ENCODE results near the gene TMEM38B.

The TMEM38B gene, protein sequence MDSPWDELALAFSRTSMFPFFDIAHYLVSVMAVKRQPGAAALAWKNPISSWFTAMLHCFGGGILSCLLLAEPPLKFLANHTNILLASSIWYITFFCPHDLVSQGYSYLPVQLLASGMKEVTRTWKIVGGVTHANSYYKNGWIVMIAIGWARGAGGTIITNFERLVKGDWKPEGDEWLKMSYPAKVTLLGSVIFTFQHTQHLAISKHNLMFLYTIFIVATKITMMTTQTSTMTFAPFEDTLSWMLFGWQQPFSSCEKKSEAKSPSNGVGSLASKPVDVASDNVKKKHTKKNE

DNA sequence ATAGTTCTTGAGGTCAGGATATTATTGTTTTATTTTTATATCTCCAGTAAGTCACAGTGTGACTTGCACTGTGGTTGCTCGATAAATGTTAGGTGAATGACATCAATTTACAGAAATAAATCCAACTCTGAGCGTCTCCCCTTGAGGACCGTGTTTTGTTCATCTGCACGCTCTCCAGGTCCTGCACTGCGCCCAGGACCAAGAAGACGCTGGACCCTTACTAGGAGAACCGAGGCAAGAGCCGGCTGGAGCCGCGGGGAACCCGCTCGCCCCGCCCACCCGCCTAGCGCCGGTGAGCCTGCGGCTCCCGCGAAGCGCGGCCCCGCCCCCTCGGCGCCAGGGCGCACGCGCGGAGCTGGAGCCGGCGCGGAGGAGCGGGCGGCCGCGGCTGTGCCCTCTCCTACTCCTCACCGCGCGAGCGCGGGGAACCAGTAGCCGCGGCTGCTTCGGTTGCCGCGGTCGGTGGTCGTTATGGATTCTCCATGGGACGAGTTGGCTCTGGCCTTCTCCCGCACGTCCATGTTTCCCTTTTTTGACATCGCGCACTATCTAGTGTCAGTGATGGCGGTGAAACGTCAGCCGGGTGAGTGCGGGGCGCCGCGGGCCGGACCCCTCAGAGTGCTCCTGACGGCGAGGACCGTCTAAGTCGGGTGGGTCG lies at the start of gene TMEM38B:
TMEM38B (plus strand) TSS at position 352 of the 658 bp plus-strand sequence; CDS start at position 472, 120 bp downstream.
- DNase-seq, result peak; percentile 88 to 97 (median 94)

DNA sequence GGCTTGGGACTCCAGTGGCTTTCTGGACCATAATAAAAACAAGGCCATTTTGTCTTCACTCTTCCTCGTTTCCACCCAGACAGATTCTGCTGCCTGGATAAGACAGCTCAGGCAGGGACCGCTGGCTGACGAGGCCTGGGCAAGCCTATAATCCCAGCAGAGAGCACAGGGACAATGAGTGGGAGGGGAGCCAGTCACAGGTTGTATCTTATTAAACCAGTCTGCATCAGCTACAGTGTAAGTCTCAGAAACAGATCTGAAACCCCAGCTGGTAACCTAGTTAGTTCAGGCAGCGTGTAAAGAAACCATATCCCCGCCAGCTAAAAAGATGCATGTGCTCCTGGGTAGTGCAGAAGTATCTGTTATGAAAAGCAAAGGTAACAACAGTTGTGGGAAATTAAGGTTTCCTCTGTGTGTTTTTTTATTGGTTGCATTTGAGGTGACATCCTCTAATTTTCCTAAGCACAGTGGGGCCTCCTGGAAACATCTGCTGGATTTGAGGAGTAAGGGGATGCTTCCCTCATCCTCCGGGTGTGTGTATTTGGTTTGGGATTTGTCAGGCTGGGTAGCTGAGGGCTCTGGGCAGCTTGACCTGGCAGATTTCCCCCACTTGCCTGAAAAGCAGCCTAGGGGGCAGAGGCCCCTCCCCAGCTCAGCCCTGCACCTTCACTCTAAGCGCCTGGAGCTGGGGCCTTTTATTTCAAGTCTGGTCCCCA lies 47.3 kb upstream of the TMEM38B start:
- DNase-seq, result no peak

DNA sequence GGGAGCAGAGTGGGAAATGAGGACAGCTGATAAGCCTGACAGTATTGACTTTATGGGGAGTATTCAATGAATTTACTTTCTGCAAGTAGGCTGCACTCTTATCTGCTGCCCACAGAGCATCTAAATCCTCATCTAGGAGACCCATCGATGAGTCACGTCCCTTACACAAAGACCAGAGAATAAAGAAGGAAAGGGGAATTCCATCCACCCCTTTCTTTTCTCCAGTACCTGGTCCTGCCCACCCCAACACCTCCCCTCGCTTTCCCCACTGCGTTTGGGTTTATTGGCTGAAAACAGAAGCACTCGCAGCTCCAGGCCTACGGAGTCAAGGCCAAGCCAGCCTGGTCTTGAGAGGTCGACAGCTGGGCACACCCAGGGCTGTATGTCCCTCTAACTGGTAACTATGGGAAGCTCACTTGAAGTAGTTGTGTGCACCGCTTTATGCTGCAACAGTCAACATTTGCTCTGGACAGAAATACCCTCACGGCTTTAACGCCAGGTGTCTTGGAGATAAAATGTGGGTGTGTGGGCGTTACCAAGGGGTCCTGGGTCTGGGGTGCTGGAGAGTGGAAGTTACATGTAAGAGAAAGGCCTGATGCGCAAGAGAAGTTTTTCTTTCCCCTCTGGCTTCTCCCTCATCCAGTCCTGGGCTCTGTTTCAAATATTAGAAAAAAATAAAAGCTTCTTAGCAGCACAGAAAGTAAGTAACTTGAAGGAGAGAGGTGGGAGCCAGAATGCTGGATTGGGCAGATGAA lies 46.6 kb upstream of the TMEM38B start:
- DNase-seq, result no peak

DNA sequence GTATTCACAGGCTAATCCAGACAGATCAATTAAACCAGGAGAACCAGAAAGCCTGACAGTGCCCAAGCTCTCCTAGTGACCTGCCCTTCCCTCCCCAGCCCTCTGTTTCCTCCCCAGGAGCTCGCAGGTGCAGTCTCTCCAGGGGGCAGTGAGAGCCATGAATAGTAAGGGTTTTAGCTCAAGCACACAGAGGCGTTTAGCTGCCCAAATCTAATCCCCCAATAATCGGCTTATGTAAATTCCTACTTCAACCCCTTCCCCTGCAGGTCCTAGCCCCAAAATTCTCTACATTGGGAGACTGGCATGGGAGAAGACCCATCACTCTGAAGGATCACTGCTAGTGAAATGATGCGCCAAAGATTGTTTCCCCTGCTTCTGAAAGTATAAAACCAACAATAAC lies 42.5 kb upstream of the TMEM38B start:
- no peak for DNase-seq

DNA sequence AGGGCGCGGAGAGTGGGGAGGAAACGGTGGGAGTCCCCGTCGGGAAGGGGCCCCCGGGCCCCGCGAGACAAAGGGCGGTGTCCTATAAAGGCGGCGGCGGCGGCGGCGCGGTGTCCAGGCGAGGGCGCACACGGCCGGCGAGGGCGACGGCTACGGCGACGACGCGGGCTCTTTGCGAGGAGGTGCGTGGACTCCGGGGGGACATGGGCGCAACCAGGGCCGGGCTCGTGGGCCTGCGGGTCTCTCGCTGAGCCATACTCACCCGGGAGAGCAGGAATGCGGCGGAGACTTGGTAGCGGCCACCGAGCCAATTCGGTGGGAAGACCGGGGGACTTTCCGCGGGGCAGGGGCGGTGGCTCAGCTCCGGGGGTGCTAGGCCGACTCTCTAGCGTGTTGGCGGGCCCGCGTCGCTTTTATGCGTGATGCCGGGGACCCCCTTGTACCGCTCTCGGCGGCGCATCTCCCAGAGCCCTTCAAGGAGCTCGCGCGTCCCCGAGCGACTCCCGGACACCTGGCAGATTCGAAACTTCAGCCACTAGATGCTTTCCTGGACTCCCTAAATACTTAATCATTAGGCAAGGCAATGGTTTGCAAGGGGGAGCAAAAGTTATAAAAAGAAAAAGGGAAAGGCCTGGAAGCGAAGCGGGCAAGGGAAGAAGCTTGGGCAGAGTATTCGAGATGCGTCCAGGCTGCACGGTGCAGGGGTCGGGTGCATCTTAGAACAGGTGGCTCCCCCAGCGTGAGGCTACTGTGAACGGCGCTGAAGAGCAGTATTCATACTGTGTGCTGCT lies 38.0 kb upstream of the TMEM38B start:
- DNase-seq, result peak; percentile 28 to 76 (median 47)

DNA sequence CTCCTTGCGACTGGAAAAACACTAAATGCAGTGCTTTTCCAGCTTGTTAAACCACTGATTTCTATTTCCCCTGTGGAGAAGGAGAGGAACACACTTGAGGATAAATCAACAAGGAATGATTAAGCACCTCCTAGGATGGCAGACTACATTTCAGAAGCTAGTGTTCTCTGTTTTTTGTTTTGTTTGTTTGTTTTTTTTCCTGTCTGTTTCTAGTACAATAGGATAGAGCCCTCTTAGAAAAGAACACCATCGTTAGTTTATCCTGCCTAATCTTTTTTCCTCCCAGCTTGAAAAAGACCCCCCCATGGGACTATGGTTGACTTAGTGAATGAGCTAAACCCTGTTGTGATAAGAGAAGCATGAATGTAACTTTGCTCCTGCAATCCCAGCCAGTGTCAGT lies 36.0 kb upstream of the TMEM38B start:
- no peak for DNase-seq

DNA sequence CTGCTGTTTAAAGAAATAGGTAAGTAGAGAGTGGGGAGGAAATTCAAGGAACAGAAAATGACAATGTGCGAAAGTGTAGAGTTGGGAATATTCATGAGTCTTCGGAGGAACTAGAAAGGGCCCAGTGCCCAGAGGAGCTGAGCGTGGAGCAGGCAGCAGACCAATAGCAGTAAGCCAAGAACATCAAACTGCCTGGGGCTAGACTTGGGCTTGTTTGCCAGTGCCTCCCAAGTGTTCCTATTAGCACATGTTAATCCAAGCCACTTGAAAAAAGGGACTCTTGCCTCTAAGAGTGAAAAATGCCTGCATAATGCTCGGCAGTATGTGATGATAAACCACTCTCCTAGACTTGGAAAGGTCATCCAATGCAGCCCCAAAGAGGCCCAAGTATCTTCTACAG lies 33.3 kb upstream of the TMEM38B start:
- DNase-seq, result no peak

DNA sequence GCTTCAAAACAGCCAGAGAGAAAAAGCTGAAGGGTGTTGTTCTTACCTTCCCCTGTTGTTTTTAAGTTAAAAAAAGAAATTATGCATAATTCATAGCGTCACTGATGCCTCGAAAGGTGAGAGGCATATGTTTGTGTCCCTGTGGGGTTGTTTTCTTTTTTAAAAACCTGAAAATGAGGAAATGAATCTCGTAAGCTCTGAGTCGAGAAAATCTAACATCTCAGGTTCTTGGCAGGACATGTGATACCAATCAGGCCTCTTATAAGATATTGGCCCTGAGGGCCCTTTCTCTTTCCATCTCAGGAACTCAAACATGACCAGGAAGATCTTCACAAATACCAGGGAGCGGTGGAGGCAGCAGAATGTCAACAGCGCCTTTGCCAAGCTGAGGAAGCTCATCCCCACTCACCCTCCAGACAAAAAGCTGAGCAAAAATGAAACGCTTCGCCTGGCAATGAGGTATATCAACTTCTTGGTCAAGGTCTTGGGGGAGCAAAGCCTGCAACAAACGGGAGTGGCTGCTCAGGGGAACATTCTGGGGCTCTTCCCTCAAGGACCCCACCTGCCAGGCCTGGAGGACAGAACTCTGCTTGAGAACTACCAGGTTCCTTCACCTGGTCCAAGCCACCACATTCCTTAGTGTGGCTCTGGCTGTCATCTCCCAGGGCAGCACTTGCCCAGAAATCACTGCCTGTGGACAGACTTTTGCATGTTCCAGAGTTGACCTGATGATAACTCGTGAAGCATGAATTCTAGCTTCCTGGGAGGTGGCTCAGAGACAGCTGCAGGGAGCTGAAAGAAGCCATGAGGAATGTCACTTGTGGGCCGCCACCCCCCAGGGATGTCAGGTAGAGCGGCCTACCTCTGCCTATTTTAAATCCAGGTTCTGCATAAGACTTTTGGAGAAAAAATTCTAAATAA lies 31.9 kb upstream of the TMEM38B start, which contains the start of gene TAL2:
TAL2 (plus strand) TSS at position 274 of the 921 bp plus-strand sequence; CDS start at position 314, 40 bp downstream.
- DNase-seq, result no peak

DNA sequence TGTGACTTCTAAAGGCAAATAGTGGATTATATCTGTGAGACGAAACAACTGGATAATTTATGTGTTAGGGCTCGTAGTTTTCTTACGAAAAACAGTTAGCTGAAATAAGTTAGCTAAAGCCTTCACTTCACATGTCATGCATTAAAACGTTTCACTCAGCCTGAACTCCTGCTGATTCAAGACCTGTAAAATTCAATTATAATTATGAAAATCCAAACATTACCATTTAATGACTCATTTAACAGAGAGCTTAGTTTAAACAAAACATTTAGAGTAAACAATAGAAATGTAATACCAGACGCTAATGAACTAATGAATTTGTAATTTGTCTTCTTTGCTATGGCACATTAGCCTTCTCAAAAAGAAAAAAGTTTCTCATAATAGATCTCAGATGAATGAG lies 30.4 kb upstream of the TMEM38B start:
- no peak for DNase-seq

DNA sequence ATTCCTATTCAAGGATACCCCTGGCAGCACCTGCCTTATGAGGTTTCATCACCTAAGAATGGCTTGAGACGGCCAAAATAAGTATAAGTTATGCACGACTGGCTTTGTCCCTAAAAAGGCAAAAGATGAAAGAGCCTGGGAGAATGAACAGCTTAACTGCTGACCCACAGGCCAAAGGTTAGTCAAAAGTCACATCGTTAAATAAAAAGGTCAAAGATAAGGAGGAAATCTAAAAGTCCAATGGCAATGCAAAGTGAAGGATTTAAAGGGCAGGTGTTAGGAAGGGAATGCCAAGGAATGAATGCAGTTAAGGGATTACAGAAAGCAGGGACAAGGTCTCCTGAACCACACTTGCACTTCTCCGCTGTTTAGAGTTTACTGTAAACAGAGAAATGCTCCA lies 26.5 kb upstream of the TMEM38B start:
- no peak for DNase-seq

DNA sequence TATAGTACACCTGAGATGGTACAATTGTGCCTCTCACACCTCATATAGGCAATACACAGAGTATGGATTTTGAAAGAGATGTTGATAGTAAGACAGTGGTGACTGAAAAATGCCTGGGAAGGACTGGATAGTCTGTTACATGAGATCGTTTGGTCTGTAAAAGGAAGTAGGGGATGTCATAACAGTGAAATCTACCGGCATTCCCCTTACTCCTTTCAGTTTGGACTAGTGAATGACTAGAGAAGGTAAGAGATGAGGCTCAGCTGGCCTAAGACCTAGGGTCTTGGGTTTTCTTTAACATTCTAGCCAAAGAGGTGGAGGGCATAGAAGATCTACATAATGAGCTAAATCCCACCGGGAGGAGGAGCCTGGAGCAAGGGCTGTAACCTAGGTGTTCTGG lies 24.0 kb upstream of the TMEM38B start:
- DNase-seq, result peak in 1 of 3 donors; percentile 4

DNA sequence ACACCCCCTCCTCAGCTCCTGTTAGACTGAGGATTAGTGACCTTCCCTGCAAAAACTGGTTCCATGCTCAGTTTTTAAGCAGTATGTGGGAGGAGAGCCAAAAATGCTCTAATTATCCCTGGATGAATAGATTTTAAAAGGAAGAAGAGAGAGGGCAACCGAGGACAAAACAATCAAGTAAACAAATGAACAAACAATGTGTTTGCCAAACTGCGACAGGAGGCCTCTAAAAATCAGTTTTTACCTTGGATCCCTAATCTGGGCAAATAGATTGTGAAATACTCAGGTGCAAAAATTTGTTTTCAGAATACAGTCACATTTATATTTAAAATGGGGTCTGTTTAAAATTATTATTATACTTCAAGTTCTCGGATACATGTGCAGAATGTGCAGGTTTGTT lies 23.6 kb upstream of the TMEM38B start:
- DNase-seq, result no peak

DNA sequence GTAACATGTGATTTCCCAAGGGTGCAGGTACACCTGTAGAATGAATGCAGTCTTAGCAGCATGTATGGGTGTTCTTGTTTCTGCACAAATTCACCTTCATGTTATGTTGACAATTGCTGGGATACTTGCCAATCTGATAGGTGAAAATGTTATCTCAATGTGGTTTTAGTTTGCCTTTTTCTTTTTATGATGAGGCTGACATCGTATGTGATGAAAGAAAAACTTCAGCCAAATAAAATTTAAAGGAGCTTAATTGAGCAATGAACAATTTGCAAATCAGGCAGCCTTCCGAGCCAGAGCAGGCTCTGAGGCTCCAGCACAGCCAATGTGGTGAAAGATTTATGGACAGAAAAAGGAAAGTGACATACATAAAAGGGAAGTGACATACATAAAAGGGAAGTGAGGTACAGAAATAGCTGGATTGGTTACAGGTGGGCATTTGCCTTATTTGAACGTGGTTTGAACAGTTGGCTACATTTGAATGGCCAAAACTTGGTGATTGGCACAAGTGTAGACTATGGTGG lies 21.6 kb upstream of the TMEM38B start:
- DNase-seq, result peak; percentile 10 to 22 (median 21)

DNA sequence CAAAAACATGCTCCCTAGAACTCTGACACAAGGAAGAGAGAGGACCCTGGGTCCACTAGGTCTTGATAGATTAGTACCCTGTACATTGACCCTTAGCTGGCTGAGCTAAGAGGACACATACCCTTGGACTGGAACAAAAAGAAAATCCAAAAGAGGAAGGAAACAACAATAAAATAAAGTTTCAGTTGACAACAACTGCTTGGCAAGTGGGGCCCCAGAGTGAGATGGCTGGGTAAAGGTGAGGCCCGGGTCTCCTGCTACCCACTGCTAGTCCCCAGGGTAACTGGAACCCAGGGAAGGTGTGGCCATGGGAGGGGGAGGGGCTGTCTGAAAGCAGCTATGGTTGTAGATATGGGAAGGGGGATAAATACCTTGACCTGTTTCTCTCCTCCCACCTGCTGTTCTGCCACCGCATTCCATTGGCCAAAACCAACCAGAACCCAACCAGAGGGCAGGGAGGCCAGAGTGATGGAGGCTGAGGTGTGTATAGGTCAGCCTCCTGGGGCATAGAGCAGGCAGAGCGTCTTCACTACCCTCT lies 20.4 kb upstream of the TMEM38B start:
- no peak for DNase-seq

DNA sequence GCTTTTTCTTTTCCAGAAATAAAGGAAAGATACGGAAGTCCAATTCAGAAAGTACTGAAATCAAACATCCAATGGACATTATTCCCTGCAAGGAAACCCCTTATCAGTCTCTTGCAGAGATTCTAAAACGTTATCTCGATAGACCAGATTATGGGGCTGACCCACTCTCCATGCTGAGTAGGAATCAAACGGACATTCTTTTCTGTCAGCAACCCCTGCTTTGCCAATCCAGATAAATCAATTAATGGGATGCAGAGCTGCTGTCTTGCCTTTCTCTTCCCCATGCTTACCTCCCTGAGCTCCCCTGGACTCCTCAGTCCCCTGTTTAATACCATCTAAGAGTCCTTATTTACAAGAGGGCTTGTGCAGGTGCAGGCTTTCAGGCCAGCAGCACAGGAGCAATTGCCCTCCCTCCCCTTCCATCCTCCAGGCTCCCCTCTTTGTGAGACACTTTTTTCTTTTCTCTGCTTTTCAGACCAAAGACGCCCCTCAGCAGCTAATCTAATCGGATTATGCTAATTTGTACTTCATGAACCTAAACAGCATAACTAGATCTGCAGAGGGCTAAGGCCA lies 17.9 kb upstream of the TMEM38B start:
- no peak for DNase-seq

DNA sequence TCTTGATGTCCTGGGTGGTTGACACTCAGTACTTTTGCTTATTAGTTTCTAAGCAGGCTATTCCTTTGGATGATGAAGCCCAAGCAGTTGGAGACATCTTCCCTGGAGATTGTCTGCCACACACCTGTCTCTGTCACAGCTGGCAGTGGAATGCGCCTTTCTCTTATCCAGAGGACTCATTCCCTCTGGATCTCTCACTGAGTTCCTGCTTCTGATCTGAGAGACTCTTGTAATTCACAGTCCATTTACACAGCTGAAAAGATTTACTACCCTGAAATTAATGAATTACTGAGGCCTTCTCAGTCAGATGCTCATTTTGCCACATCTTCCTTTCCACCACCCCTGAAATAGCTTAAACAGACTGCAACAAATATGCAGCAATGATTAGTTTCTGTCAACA lies 16.2 kb upstream of the TMEM38B start:
- DNase-seq, result no peak

DNA sequence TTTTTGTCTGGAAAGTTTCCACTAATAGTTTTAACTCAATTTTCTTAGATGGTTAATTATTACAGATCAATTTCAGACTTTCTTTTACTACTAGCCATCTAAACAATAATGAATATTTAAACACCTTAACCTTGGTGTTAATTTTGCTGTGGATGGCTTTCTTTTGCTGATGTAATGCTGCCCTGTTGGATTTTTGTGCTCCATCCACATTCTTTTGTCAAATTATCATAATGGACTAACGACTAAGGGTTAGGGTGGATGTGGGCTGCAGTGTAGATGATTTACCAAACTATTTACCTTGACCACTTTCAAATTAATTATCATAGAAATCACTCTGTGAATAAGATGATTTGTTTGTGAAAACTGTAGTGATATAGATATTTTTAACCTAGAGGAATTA lies 15.6 kb upstream of the TMEM38B start:
- no peak for DNase-seq

DNA sequence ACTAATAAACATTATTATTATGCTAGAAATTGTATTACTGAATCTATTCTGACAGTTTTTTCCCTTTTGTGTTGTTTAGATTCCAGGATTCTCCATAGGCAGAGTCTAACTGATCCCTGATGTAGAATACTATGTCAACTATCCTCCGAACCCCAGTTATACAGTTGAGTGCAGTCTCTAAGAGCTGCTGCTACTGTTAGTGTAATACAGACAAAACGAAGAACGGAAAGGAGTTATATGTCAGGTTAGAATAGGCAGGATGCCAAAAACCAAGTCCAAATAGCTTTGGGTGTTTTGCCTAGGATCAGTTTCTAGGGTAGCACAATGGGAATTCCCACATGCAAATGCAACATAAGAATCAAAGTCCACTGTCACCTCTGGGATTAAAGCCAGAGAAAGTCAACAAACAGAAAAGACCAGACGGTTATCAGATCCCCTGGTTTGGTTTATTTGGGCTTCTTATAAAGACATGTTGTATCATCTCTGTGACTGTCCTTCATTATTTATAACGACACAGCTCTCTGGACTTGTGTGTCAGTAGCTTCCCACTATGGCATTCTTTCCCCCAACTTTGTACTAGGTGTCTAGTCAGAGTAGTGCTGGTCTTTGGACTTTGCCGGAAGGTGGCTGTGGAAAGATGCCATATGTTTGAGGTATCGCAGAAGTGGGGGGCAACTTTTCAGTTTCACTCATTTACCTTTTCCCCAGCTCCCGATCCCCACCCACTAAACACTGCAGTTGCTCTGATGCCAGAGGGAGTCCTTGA lies 14.9 kb upstream of the TMEM38B start:
- no peak for DNase-seq

DNA sequence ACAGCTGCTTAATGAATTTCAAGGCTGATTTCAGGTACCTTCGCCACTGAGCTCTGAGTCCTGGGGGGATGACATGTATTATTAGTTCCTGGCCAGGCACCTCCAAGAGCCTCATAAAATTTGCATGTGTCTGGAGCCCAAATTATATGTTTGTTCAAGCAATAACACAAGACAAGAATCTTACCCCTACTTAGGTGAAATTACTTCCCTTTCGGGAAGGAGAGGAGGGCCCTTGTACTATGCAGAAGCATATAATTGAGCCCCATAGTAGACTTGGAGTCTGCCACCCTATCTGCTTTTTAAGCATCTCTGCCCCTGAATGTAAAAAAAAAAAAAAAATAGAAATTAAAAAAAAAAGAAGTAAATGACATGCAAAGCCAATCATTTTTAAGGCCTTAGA lies 13.0 kb upstream of the TMEM38B start:
- DNase-seq, result no peak
